Measurements from ENCODE around the gene KMO.

- TF ChIP-seq CTCF (IDR thresholded peaks at IDR 0.05) (no peak), POLR2A (IDR thresholded peaks at IDR 0.05) (no peak)
Observed at GRCh38 chr1:241518476-241519307, 13.5 kb upstream of the KMO start.
